ENCODE results near the gene ETFA. TPM values are rescaled to one million over a fixed set of nuclear protein-coding genes. Genes with fewer than 3 reads are reported as not detected.

ETFA gene
- total and polyA plus RNA-seq, 9 of the 15 experiments (the other 6 are each of a cell fraction or from before 2014, with no cell fraction given) = 130 to 543 (median 232) TPM

DNA sequence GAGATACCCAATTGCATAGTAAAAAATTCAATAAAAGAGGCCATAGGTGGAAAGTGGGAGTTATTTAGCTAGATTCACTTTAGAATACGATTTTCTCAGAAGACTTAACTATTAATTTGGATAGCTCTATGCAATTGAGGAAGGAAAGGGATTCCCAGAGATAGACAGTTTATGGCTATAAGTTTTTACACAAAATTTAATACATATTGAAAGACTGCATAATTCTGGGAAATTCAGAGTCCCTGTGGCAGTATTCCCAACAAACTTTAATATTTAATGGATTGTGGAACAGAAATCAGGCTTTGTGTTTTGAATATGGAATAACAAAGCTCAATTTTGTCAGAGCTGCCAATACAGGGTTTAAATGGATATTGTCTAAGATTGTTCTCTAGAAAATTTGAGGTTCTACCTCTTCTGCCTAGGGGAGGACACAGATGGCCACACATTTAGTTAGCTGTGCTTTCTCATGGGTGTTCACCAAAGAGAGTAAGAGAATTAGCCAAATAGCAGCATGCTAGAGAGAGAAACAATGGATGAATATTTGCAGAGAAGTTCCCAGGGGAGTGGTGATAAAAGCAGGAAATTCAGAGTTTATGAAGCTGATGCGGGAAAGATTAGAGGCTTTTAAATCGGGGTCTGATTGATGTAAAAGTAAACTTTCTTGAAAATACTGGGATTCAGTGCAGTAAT lies 33.8 kb upstream of the ETFA start (continued):
- TF ChIP-seq, protein P1, sequence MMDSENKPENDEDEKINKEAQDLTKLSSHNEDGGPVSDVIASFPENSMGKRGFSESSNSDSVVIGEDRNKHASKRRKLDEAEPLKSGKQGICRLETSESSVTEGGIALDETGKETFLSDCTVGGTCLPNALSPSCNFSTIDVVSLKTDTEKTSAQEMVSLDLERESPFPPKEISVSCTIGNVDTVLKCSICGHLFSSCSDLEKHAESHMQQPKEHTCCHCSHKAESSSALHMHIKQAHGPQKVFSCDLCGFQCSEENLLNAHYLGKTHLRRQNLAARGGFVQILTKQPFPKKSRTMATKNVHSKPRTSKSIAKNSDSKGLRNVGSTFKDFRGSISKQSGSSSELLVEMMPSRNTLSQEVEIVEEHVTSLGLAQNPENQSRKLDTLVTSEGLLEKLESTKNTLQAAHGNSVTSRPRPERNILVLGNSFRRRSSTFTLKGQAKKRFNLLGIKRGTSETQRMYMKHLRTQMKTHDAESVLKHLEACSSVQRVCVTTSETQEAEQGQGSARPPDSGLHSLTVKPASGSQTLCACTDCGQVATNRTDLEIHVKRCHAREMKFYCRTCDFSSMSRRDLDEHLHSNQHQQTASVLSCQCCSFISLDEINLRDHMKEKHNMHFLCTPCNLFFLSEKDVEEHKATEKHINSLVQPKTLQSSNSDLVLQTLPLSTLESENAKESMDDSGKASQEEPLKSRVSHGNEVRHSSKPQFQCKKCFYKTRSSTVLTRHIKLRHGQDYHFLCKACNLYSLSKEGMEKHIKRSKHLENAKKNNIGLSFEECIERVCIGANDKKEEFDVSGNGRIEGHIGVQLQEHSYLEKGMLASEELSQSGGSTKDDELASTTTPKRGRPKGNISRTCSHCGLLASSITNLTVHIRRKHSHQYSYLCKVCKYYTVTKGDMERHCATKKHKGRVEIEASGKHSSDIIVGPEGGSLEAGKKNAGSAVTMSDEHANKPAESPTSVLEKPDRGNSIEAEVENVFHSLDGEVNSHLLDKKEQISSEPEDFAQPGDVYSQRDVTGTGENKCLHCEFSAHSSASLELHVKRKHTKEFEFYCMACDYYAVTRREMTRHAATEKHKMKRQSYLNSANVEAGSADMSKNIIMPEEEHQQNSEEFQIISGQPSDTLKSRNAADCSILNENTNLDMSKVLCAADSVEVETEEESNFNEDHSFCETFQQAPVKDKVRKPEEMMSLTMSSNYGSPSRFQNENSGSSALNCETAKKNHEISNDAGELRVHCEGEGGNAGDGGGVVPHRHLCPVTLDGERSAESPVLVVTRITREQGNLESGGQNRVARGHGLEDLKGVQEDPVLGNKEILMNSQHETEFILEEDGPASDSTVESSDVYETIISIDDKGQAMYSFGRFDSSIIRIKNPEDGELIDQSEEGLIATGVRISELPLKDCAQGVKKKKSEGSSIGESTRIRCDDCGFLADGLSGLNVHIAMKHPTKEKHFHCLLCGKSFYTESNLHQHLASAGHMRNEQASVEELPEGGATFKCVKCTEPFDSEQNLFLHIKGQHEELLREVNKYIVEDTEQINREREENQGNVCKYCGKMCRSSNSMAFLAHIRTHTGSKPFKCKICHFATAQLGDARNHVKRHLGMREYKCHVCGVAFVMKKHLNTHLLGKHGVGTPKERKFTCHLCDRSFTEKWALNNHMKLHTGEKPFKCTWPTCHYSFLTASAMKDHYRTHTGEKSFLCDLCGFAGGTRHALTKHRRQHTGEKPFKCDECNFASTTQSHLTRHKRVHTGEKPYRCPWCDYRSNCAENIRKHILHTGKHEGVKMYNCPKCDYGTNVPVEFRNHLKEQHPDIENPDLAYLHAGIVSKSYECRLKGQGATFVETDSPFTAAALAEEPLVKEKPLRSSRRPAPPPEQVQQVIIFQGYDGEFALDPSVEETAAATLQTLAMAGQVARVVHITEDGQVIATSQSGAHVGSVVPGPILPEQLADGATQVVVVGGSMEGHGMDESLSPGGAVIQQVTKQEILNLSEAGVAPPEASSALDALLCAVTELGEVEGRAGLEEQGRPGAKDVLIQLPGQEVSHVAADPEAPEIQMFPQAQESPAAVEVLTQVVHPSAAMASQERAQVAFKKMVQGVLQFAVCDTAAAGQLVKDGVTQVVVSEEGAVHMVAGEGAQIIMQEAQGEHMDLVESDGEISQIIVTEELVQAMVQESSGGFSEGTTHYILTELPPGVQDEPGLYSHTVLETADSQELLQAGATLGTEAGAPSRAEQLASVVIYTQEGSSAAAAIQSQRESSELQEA (IDR thresholded peaks at IDR 0.05; ENCODE audit: low read depth) = no peak
- TF ChIP-seq ZNF311 (CRISPR knock-in tag; IDR thresholded peaks at IDR 0.05) (no peak), GABPB1 (CRISPR knock-in tag; IDR thresholded peaks at IDR 0.05) (no peak), NEUROD1 (IDR thresholded peaks at IDR 0.05; ENCODE audit: borderline replicate concordance, low read depth, low read length, partially characterized antibody) (no peak), ZNF263 (CRISPR knock-in tag; IDR thresholded peaks at IDR 0.05; ENCODE audit: borderline replicate concordance) (no peak), BRF1 (IDR thresholded peaks at IDR 0.05; ENCODE audit: borderline replicate concordance, extremely low read depth, insufficient read length) (no peak)
